NCI-H1694 (cell line): ENCODE results near the gene NKX1-2.
A peak's percentile ranks its signal among the peaks of the same experiment; 100 is the strongest.
"Not testable (repeated sequence)": the region's sequence is repeated elsewhere in the genome, so short reads cannot be mapped to it uniquely, and the experiment has no call there.

Experiments used
- DNase-seq: peaks from one replicate; lab custom pipeline; 2025; lab: John Stamatoyannopoulos, UW

Gene NKX1-2

GRCh38 chr10:124451276-124451675 is 1.4 kb upstream of the NKX1-2 start:
- no peak for DNase-seq

GRCh38 chr10:124450783-124451057 is 885 bp upstream of the NKX1-2 start:
- DNase-seq = no peak

GRCh38 chr10:124449170-124450011 is 444 bp downstream of the NKX1-2 start:
- DNase-seq = no peak

GRCh38 chr10:124448696-124449169 is 1.1 kb downstream of the NKX1-2 start:
- no peak for DNase-seq

- DNase-seq = no peak
These were observed 1.9 kb downstream of the NKX1-2 start for GRCh38 chr10:124447751-124448466.

GRCh38 chr10:124446830-124447750 is 2.7 kb downstream of the NKX1-2 start:
- no peak for DNase-seq

- DNase-seq = not testable (repeated sequence)
These were observed 8.1 kb downstream of the NKX1-2 start for GRCh38 chr10:124441694-124442093.

- no peak for DNase-seq
These were observed 13.6 kb downstream of the NKX1-2 start for GRCh38 chr10:124436191-124436638.

GRCh38 chr10:124435683-124436082 is 14.2 kb downstream of the NKX1-2 start:
- not testable (repeated sequence) for DNase-seq

GRCh38 chr10:124433461-124433860 is 16.4 kb downstream of the NKX1-2 start:
- no peak for DNase-seq

GRCh38 chr10:124430077-124430476 is 19.8 kb downstream of the NKX1-2 start:
- no peak for DNase-seq

- DNase-seq = no peak
These were observed 20.3 kb downstream of the NKX1-2 start for GRCh38 chr10:124429576-124429975.

- DNase-seq = no peak
These were observed 21.5 kb downstream of the NKX1-2 start for GRCh38 chr10:124428207-124428777.

- no peak for DNase-seq
These were observed 24.4 kb downstream of the NKX1-2 start for GRCh38 chr10:124425227-124425962.

GRCh38 chr10:124423813-124424212 is 26.0 kb downstream of the NKX1-2 start:
- no peak for DNase-seq

GRCh38 chr10:124422742-124423141 is 27.1 kb downstream of the NKX1-2 start:
- DNase-seq = no peak

GRCh38 chr10:124420254-124420653 is 29.6 kb downstream of the NKX1-2 start:
- no peak for DNase-seq

- DNase-seq = no peak
These were observed 30.2 kb downstream of the NKX1-2 start for GRCh38 chr10:124419635-124420034.

- DNase-seq = peak; percentile 74
These were observed 30.9 kb downstream of the NKX1-2 start, which contains the start of gene OAT for GRCh38 chr10:124418726-124419501. Gene OAT, minus strand, starts transcription at chr10:124418923. Its CDS starts 6,752 bp downstream, at chr10:124412171.
